ENCODE measurements around the gene SOCS7.

DNA sequence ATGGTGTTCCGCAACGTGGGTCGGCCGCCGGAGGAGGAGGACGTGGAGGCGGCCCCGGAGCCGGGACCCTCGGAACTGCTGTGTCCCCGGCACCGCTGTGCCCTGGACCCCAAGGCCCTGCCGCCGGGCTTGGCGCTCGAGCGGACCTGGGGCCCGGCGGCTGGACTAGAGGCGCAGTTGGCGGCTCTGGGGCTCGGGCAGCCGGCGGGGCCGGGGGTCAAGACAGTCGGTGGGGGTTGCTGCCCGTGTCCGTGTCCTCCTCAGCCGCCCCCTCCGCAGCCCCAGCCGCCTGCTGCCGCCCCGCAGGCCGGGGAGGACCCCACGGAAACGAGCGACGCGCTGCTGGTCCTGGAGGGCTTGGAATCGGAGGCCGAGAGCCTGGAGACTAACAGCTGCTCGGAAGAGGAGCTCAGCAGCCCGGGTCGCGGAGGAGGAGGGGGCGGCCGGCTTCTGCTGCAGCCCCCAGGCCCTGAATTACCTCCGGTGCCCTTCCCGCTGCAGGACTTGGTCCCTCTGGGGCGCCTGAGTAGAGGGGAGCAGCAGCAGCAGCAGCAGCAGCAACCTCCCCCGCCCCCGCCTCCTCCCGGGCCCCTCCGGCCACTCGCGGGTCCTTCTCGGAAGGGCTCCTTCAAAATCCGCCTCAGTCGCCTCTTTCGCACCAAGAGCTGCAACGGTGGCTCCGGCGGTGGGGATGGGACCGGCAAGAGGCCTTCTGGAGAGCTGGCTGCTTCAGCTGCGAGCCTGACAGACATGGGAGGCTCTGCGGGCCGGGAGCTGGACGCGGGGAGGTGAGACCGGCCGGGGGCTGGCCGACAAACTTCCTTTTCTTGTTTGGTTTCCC lies 821 bp downstream of the SOCS7 start:
- TF ChIP-seq, protein P1, sequence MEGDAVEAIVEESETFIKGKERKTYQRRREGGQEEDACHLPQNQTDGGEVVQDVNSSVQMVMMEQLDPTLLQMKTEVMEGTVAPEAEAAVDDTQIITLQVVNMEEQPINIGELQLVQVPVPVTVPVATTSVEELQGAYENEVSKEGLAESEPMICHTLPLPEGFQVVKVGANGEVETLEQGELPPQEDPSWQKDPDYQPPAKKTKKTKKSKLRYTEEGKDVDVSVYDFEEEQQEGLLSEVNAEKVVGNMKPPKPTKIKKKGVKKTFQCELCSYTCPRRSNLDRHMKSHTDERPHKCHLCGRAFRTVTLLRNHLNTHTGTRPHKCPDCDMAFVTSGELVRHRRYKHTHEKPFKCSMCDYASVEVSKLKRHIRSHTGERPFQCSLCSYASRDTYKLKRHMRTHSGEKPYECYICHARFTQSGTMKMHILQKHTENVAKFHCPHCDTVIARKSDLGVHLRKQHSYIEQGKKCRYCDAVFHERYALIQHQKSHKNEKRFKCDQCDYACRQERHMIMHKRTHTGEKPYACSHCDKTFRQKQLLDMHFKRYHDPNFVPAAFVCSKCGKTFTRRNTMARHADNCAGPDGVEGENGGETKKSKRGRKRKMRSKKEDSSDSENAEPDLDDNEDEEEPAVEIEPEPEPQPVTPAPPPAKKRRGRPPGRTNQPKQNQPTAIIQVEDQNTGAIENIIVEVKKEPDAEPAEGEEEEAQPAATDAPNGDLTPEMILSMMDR (IDR thresholded peaks at IDR 0.05): no peak
- TF ChIP-seq POLR2A (IDR thresholded peaks at IDR 0.05): no peak

Data from heart left ventricle (tissue), 13 donors.